KOPT-K1 (cell line): ENCODE measurements around the gene KRTAP4-9.
"Not testable (repeated sequence)": the region's sequence is repeated elsewhere in the genome, so short reads cannot be mapped to it uniquely, and the experiment has no call there.

ENCODE experiments used
- H3K27ac ChIP-seq: fragments of 200-600 bp; sonication (generic); 2 replicates; pipeline ENCODE4 v1.5.1; 2016; ENCODE audit warnings: antibody characterized with exemption, mild to moderate bottlenecking, low read depth, low read length; ENCODE audit not compliant: poor library complexity, severe bottlenecking
- H3K36me3 ChIP-seq: fragments of 200-600 bp; sonication (generic); 2 replicates; pipeline ENCODE4 v1.5.1; 2017; ENCODE audit warnings: antibody characterized with exemption, mild to moderate bottlenecking, low read length, moderate library complexity; ENCODE audit not compliant: insufficient read depth
- H3K9me3 ChIP-seq: fragments of 200-600 bp; sonication (generic); 2 replicates; pipeline ENCODE4 v1.5.1; 2017; ENCODE audit warnings: antibody characterized with exemption, low read length, mild to moderate bottlenecking; ENCODE audit not compliant: insufficient read depth, poor library complexity, severe bottlenecking

Gene KRTAP4-9

GRCh38 chr17:41111151-41111885, 6.1 kb downstream of the KRTAP4-9 start:
- Histone ChIP-seq H3K9me3 (peaks cover 20% of the 10 kb centered on the region), H3K27ac (no peak overlapping the region), H3K36me3 (no peaks in the 10 kb centered on the region)

- Histone ChIP-seq H3K9me3 (peaks cover 20% of the 10 kb centered on the region), H3K36me3 (no peaks in the 10 kb centered on the region), H3K27ac (no peak overlapping the region)
These were observed 11.1 kb downstream of the KRTAP4-9 start for GRCh38 chr17:41116297-41116696.

DNA sequence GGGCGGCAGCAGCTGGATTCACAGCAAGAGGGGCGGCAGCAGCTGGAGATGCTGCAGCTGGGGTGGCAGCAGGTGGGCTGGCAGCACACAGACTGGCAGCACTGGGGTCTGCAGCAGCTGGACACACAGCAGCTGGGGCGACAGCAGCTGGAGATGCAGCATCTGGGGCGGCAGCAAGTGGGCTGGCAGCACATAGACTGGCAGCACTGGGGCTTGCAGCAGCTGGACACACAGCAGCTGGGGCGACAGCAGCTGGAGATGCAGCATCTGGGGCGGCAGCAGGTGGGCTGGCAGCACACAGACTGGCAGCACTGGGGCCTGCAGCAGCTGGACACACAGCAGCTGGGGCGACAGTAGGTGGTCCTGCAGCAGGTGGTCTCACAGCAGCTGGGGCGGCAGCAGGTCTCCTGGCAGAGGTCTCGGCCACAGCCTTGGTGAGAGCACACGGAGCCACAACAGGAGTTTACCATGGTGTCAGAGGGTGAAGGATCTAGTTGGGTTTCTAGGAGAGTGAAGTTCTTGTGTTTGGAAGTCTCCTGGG, 12.7 kb downstream of the KRTAP4-9 start, which contains the start of gene KRTAP4-11:
Gene KRTAP4-11, minus strand, starts transcription at position 528 of the 541 bp plus-strand sequence. Its CDS starts 58 bp downstream, at position 470.
- H3K36me3 ChIP-seq, H3K27ac ChIP-seq: not testable (repeated sequence)
- H3K9me3 ChIP-seq: peaks cover 12% of the 10 kb centered on the region

- Histone ChIP-seq H3K27ac (no peak overlapping the region), H3K36me3 (no peaks in the 10 kb centered on the region), H3K9me3 (peaks cover 4% of the 10 kb centered on the region)
These were observed 13.5 kb downstream of the KRTAP4-9 start for GRCh38 chr17:41118721-41119120.

- not testable (repeated sequence) for H3K36me3 ChIP-seq, H3K27ac ChIP-seq, H3K9me3 ChIP-seq
These were observed 14.8 kb downstream of the KRTAP4-9 start for GRCh38 chr17:41119696-41120690.

GRCh38 chr17:41121742-41122141, 16.6 kb downstream of the KRTAP4-9 start:
- Histone ChIP-seq H3K27ac (no peak overlapping the region), H3K9me3 (no peaks in the 10 kb centered on the region), H3K36me3 (no peaks in the 10 kb centered on the region)

DNA sequence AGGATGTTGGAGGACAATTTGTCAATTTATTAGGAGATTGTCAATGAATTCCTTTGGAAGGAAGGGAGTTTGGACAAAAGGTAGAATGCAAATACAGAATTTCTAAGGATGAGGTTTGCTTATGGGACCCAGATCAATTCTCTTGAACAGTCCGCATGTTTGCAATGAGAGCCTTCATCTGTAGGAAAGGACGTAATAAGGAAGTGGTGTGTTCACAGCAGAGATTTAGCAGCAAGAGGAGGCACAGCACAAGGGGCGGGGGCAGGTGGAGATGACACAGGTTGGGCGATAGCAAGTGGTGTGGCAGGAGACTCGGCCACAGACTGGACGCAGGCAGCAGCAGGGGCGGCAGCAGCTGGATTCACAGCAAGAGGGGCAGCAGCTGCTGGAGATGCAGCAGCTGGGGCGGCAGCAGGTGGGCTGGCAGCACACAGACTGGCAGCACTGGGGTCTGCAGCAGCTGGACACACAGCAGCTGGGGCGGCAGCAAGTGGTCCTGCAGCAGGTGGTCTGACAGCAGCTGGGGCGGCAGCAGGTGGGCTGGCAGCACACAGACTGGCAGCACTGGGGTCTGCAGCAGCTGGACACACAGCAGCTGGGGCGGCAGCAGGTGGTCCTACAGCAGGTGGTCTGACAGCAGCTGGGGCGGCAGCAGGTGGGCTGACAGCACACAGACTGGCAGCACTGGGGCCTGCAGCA, 18.3 kb downstream of the KRTAP4-9 start:
- H3K36me3 ChIP-seq, H3K27ac ChIP-seq, H3K9me3 ChIP-seq: not testable (repeated sequence)

GRCh38 chr17:41123991-41124371, 18.8 kb downstream of the KRTAP4-9 start, which contains the start of gene KRTAP4-12:
Gene KRTAP4-12, minus strand, starts transcription at chr17:41124182. Its CDS starts 60 bp downstream, at chr17:41124122.
- H3K9me3 ChIP-seq, H3K27ac ChIP-seq, H3K36me3 ChIP-seq: not testable (repeated sequence)

DNA sequence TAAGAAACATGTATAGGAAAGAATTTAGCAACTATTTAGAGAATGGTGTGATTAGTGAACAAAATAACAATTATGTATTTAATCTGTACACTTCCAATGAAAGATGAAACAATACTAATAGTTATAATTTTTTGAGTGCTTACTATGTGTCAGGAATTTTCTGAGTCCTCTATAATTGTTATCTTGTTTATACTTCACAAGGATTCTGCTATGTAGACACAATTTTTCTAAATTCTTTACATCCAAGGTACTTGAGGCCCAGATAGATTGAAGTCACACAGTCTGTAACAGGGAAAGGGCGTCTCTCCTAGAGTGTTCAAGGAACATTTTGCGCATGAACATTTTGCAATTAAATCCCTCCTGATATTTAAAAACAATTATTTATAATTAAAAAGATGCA, 19.9 kb downstream of the KRTAP4-9 start:
- Histone ChIP-seq H3K9me3 (no peaks in the 10 kb centered on the region), H3K36me3 (no peaks in the 10 kb centered on the region), H3K27ac (no peak overlapping the region)

GRCh38 chr17:41126412-41126811, 21.2 kb downstream of the KRTAP4-9 start:
- Histone ChIP-seq H3K9me3 (no peaks in the 10 kb centered on the region), H3K36me3 (no peaks in the 10 kb centered on the region), H3K27ac (no peak overlapping the region)

DNA sequence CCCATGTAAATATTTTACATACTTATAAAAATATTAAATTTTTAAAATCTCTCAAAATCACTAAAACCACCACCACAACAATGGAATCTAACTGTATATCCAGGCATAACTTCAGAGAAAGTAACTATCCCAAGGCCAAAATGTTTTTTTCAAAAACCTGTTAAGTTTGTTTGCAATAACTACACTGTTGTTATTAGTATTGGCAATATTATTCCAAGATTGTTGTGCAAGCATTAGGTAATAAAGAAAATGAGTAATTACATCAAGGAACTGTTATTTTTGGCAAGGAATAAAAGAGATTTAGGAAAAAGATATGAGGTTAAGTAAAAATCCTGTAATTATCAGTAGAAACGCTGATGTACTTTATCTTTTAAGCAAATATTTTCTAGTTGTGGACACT, 22.2 kb downstream of the KRTAP4-9 start:
- Histone ChIP-seq H3K36me3 (no peaks in the 10 kb centered on the region), H3K27ac (no peak overlapping the region), H3K9me3 (no peaks in the 10 kb centered on the region)

- H3K27ac ChIP-seq: no peak overlapping the region
- H3K9me3 ChIP-seq: no peaks in the 10 kb centered on the region
- H3K36me3 ChIP-seq: no peaks in the 10 kb centered on the region
These were observed 26.8 kb downstream of the KRTAP4-9 start for GRCh38 chr17:41131979-41132378.

DNA sequence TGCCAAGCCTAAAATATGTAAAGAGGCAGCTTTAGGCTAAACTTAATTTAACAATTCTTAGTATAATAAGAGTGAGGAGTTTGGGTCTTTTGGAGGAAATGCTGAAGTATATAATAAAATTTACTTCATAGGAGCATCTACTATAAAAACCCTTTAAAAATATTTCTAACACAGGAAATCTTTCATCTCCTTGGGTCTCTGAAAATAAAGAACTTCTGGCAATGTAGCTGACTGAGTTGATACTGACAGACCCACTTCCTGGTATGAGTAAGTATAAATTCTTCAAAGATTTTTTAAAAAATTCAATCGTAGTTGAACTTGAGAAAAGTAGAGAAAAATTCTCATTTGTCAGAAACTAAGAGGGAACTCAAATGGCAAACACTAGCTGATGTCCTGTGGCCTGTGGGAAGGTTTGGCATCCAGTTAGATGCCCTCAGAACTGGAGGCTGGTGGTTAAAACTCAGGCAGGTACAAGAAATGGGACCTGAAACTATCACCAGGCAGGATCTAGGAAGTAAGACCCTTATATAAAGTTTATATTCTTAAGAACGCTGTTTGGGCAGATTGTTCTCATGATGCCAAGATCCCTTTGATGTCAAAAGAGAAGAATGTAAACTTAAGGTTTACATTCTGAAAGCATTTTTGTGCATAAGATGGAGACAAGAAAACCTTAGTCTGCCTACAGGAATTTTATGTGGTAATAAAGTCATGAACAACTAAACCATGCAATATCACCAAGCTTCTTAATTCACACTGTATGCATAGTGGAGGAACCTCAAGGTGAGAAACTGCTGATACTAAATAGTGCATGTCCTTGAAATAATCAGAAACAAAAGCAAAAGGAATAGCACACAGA, 28.9 kb downstream of the KRTAP4-9 start:
- H3K9me3 ChIP-seq: no peaks in the 10 kb centered on the region
- H3K27ac ChIP-seq: no peak overlapping the region

GRCh38 chr17:41139865-41140264, 34.7 kb downstream of the KRTAP4-9 start:
- H3K27ac ChIP-seq: not testable (repeated sequence)
- peaks cover 34% of the 10 kb centered on the region for H3K9me3 ChIP-seq

More for the DNA sequence above, 28.9 kb downstream of the KRTAP4-9 start:
- no peaks in the 10 kb centered on the region for H3K36me3 ChIP-seq

More at GRCh38 chr17:41139865-41140264, 34.7 kb downstream of the KRTAP4-9 start:
- not testable (repeated sequence) for H3K36me3 ChIP-seq
